Measurements from ENCODE around the gene ECEL1. TPM values are rescaled to one million over a fixed set of nuclear protein-coding genes. Genes with fewer than 3 reads are reported as not detected.
"Not testable (repeated sequence)": the region's sequence is repeated elsewhere in the genome, so short reads cannot be mapped to it uniquely, and the experiment has no call there.

ECEL1 gene
- total and polyA plus RNA-seq, 2 experiments from 2014 or later: 6.7 to 17.5 TPM

GRCh38 chr2:232533944-232534710 is 46.5 kb upstream of the ECEL1 start:
- H3K27me3 Mint-ChIP-seq (ENCODE audit: insufficient read depth, low read depth, poor library complexity): peaks cover 16% of the 10 kb centered on the region
- TF ChIP-seq ZNF462 (CRISPR knock-in tag; IDR thresholded peaks at IDR 0.05) (no peak), ZNF114 (CRISPR knock-in tag; IDR thresholded peaks at IDR 0.05) (no peak), NANOG (IDR thresholded peaks at IDR 0.05; ENCODE audit: borderline replicate concordance) (no peak)
- Histone ChIP-seq H3K4me3 (no peak overlapping the region), H4K20me1 (replicated peaks; ENCODE audit: insufficient read depth) (no peaks in the 10 kb centered on the region; the same call in 1 of the 2 replicates), H3K79me2 (replicated peaks; ENCODE audit: insufficient read depth) (no peaks in the 10 kb centered on the region), H3K9me2 (ENCODE audit: insufficient read depth) (no peaks in the 10 kb centered on the region), H3F3A (replicated peaks; ENCODE audit: low read depth) (no peaks in the 10 kb centered on the region), H3K27me3 (ENCODE audit: insufficient read depth) (no peaks in the 10 kb centered on the region), H3K27ac (ENCODE audit: low read depth) (no peak overlapping the region), H2AFZ (no peak overlapping the region), H3K4me2 (no peak overlapping the region), H3K36me3 (ENCODE audit: insufficient read depth) (no peaks in the 10 kb centered on the region), H3K4me1 (ENCODE audit: insufficient read depth) (peaks cover 4% of the 10 kb centered on the region; the same call in 1 of the 2 replicates)
- peaks cover 8% of the 10 kb centered on the region; the same call in 2 of the 3 replicates for H3K9me3 Mint-ChIP-seq
- no peak overlapping the region for H3K4me3 Mint-ChIP-seq
- H3K4me1 Mint-ChIP-seq: peaks cover 26% of the 10 kb centered on the region
- peak; percentile 9; the same call in 1 of the 3 replicates for ATAC-seq
- H3K36me3 Mint-ChIP-seq (ENCODE audit: low read depth): peaks cover 4% of the 10 kb centered on the region; the same call in 1 of the 3 replicates
- no peak for DNase-seq (ENCODE audit: low spot score)
- H3K27ac Mint-ChIP-seq: no peak overlapping the region

DNA sequence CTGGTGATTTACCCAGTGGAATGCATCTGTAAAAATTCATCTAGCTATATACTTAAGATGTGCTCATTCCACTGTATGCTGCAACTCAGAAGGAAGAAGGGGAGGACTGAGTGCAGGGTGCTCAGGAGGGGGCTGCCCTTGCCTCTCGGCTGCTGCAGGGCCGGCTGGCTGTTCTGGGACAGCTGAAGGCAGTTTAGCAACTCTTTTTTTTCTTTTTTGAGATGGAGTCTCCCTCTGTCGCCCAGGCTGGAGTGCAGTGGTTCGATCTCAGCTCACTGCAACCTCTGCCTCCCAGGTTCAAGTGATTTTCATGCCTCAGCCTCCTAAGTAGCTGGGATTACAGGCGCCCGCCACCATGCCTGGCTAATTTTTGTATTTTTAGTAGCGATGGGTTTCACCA is 45.2 kb upstream of the ECEL1 start:
- H3K27me3 ChIP-seq (ENCODE audit: insufficient read depth); H3K27ac ChIP-seq (ENCODE audit: low read depth); H4K20me1 ChIP-seq (replicated peaks; ENCODE audit: insufficient read depth); DNase-seq (ENCODE audit: low spot score); H3K27ac Mint-ChIP-seq; H3K4me2 ChIP-seq; H3K36me3 ChIP-seq (ENCODE audit: insufficient read depth); H3K4me1 ChIP-seq (ENCODE audit: insufficient read depth); H2AFZ ChIP-seq; H3K4me3 ChIP-seq; H3K36me3 Mint-ChIP-seq (ENCODE audit: low read depth); H3K9me2 ChIP-seq (ENCODE audit: insufficient read depth); H3K79me2 ChIP-seq (replicated peaks; ENCODE audit: insufficient read depth); ATAC-seq; H3F3A ChIP-seq (replicated peaks; ENCODE audit: low read depth); H3K4me3 Mint-ChIP-seq; H3K9me3 Mint-ChIP-seq: not testable (repeated sequence)
- Mint-ChIP-seq H3K4me1 (peaks cover 15% of the 10 kb centered on the region), H3K27me3 (ENCODE audit: insufficient read depth, low read depth, poor library complexity) (peaks cover 15% of the 10 kb centered on the region)
